H54 (cell line): ENCODE data around the gene TTC29.

Source experiments
- DNase-seq: peaks from one replicate; pipeline ENCODE4 v3.0.0; 2011; ENCODE audit warnings: low spot score, mixed read lengths; ENCODE audit not compliant: insufficient read length
- FAIRE-seq: peaks from 3 replicates; lab custom pipeline; 2011; peaks lifted over from hg19 to GRCh38; lab: Jason Lieb, UNC
- POLR2A ChIP-seq: IDR thresholded peaks from 2 replicates; pipeline ENCODE4 v1.6.1; 2011; ENCODE audit warnings: low read depth, mild to moderate bottlenecking, low read length

TTC29 gene

GRCh38 chr4:146930673-146931072 is 15.0 kb downstream of the TTC29 start:
- no peak for TF ChIP-seq POLR2A
- DNase-seq (no peak), FAIRE-seq (no peak)

GRCh38 chr4:146927695-146928094 is 18.0 kb downstream of the TTC29 start:
- no peak for FAIRE-seq
- no peak for TF ChIP-seq POLR2A
- DNase-seq, result no peak

GRCh38 chr4:146916479-146917076 is 29.1 kb downstream of the TTC29 start:
- DNase-seq, result no peak
- no peak for TF ChIP-seq POLR2A
- FAIRE-seq, result no peak

- TF ChIP-seq POLR2A, result no peak
- no peak for FAIRE-seq
- DNase-seq, result no peak
Observed at GRCh38 chr4:146915132-146915531, 30.5 kb downstream of the TTC29 start.

GRCh38 chr4:146900295-146900694 is 45.4 kb downstream of the TTC29 start:
- FAIRE-seq, result no peak

GRCh38 chr4:146890301-146890700 is 55.4 kb downstream of the TTC29 start:
- FAIRE-seq (no peak), DNase-seq (no peak)
- TF ChIP-seq POLR2A, result no peak

More at GRCh38 chr4:146900295-146900694, 45.4 kb downstream of the TTC29 start:
- DNase-seq, result no peak
- TF ChIP-seq POLR2A, result no peak

GRCh38 chr4:146883070-146883469 is 62.6 kb downstream of the TTC29 start:
- FAIRE-seq, result no peak
- no peak for TF ChIP-seq POLR2A

GRCh38 chr4:146857298-146857697 is 88.4 kb downstream of the TTC29 start:
- FAIRE-seq (no peak), DNase-seq (no peak)
- no peak for TF ChIP-seq POLR2A

More at GRCh38 chr4:146883070-146883469, 62.6 kb downstream of the TTC29 start:
- DNase-seq, result no peak

- FAIRE-seq (no peak), DNase-seq (no peak)
- no peak for TF ChIP-seq POLR2A
Observed at GRCh38 chr4:146855761-146856160, 89.9 kb downstream of the TTC29 start.

- TF ChIP-seq POLR2A, result no peak
- no peak for DNase-seq
- FAIRE-seq, result no peak
Observed at GRCh38 chr4:146852360-146852759, 93.3 kb downstream of the TTC29 start.

GRCh38 chr4:146847345-146847744 is 98.3 kb downstream of the TTC29 start:
- FAIRE-seq (no peak), DNase-seq (no peak)
- no peak for TF ChIP-seq POLR2A

GRCh38 chr4:146846882-146847281 is 98.8 kb downstream of the TTC29 start:
- TF ChIP-seq POLR2A, result no peak
- no peak for FAIRE-seq
- DNase-seq, result no peak

GRCh38 chr4:146844761-146845160 is 100.9 kb downstream of the TTC29 start:
- FAIRE-seq (no peak), DNase-seq (no peak)

GRCh38 chr4:146842876-146843275 is 102.8 kb downstream of the TTC29 start:
- DNase-seq, result no peak
- TF ChIP-seq POLR2A, result no peak
- FAIRE-seq, result no peak

More at GRCh38 chr4:146844761-146845160, 100.9 kb downstream of the TTC29 start:
- TF ChIP-seq POLR2A, result no peak

- FAIRE-seq (no peak), DNase-seq (no peak)
- TF ChIP-seq POLR2A, result no peak
Observed at GRCh38 chr4:146840731-146841130, 104.9 kb downstream of the TTC29 start.
